Measurements from ENCODE around the gene PUM2. TPM values are rescaled to one million over a fixed set of nuclear protein-coding genes. Genes with fewer than 3 reads are reported as not detected.
"Not testable (repeated sequence)": the region's sequence is repeated elsewhere in the genome, so short reads cannot be mapped to it uniquely, and the experiment has no call there.

PUM2 gene
- total RNA-seq, 2 experiments from 2014 or later, result 123 to 131 TPM

- Mint-ChIP-seq H3K36me3 (ENCODE audit: low read depth) (no peaks in the 10 kb centered on the region), H3K4me3 (no peak overlapping the region), H3K27ac (no peak overlapping the region), H3K9me3 (no peaks in the 10 kb centered on the region), H3K27me3 (peaks cover 5% of the 10 kb centered on the region), H3K4me1 (peaks cover 10% of the 10 kb centered on the region)
- POLR2A ChIA-PET, result interaction anchor here (0.6 kb wide), 1 partner anchor 158 kb away, joined by 3 read pairs; no protein-coding TSS in a partner anchor
- CTCF ChIA-PET, result interaction anchor here (0.8 to 2.1 kb wide), 4 partner anchors 8 to 279 kb away, joined by 3 to 5 read pairs (median 4); no protein-coding TSS in a partner anchor
- no peak for DNase-seq
Observed at GRCh38 chr2:20381457-20381856, 30.8 kb upstream of the PUM2 start.

DNA sequence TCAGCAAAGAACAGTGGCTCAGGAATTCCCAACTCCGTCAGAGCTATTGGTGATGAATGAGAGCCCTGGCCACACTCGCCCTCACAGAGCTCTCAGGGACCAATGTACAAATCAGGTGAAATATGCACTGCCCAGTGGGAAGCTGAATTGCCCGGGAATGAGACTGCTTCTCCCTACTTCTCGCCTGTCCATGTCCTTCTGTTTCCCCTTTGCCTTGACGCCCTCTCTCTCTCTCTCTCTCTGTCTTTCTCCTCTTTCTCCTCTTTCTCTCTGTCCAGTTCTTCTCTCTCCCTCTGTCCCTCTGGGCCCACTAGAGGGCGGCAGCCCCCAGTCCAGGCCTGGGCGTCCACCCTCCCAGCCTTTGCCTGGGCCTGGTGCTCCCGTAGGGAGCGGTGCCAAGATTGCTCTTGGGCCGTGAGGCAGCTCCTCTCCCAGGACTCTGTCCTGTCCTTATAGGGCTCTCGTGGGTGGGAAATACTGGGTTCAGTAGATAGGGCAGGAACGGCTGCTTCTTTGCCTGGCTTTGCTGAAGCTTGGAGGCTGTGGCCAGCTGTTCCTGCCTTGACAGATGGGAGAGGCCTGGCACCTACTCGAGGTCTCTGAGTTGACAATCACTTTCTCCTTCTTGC, 28.4 kb upstream of the PUM2 start:
- peaks cover 7% of the 10 kb centered on the region for H3K4me1 Mint-ChIP-seq
- H3K27me3 Mint-ChIP-seq, result peaks cover 5% of the 10 kb centered on the region
- DNase-seq, result no peak
- no peaks in the 10 kb centered on the region for H3K36me3 Mint-ChIP-seq (ENCODE audit: low read depth)
- ChIA-PET POLR2A (no interaction called here), CTCF (interaction anchor here (1.0 to 1.9 kb wide), 7 partner anchors 8 to 53 kb away, joined by 3 to 8 read pairs (median 4); no protein-coding TSS in a partner anchor)
- H3K4me3 Mint-ChIP-seq, result no peak overlapping the region
- H3K27ac Mint-ChIP-seq, result no peak overlapping the region
- no peaks in the 10 kb centered on the region for H3K9me3 Mint-ChIP-seq

- H3K27ac Mint-ChIP-seq, result no peak overlapping the region
- H3K9me3 Mint-ChIP-seq, result no peaks in the 10 kb centered on the region
- DNase-seq, result no peak
- CTCF ChIA-PET, result interaction anchor here (1.0 to 1.9 kb wide), 4 partner anchors 9 to 20 kb away, joined by 4 to 8 read pairs (median 4); no protein-coding TSS in a partner anchor
- H3K36me3 Mint-ChIP-seq (ENCODE audit: low read depth), result no peaks in the 10 kb centered on the region
- H3K4me3 Mint-ChIP-seq, result no peak overlapping the region
- peaks cover 4% of the 10 kb centered on the region for H3K4me1 Mint-ChIP-seq
- H3K27me3 Mint-ChIP-seq, result peaks cover 5% of the 10 kb centered on the region
- POLR2A ChIA-PET, result no interaction called here
Observed at GRCh38 chr2:20378341-20378740, 27.7 kb upstream of the PUM2 start.

GRCh38 chr2:20377741-20378140, 27.1 kb upstream of the PUM2 start:
- ChIA-PET CTCF (interaction anchor here (1.0 to 1.8 kb wide), 2 partner anchors 10 to 11 kb away, joined by 4 to 5 read pairs; no protein-coding TSS in a partner anchor), POLR2A (no interaction called here)
- H3K4me3 Mint-ChIP-seq, result no peak overlapping the region

DNA sequence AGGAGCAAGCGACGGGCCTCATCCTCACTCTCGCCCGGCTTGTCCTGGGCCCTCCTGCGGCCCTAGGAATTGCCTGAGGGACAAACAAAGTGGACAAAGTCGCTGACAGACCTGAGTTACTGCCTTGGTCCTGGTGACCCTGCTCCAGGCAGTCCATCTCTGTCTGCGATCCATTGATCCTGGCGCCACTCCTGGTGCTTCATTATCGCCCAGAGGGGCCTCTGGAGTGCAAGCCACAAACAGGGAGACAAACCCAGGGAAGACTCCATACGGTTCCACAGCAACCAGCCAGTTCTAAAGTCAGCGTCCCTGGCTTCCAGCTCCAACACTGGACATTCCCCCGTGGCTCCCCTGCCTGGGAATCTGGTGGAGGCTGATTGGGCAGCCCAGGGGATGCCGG, 24.3 kb upstream of the PUM2 start:
- H3K4me1 Mint-ChIP-seq; H3K27ac Mint-ChIP-seq; H3K36me3 Mint-ChIP-seq (ENCODE audit: low read depth); H3K4me3 Mint-ChIP-seq; DNase-seq; POLR2A ChIA-PET: not testable (repeated sequence)
- CTCF ChIA-PET, result interaction anchor here (0.6 to 0.8 kb wide), 2 partner anchors 8 to 239 kb away, joined by 3 read pairs; no protein-coding TSS in a partner anchor
- peaks cover 11% of the 10 kb centered on the region for H3K27me3 Mint-ChIP-seq
- peaks cover 14% of the 10 kb centered on the region for H3K9me3 Mint-ChIP-seq

More at GRCh38 chr2:20377741-20378140, 27.1 kb upstream of the PUM2 start:
- Mint-ChIP-seq H3K4me1 (no peaks in the 10 kb centered on the region), H3K27me3 (peaks cover 5% of the 10 kb centered on the region), H3K9me3 (no peaks in the 10 kb centered on the region), H3K27ac (no peak overlapping the region), H3K36me3 (ENCODE audit: low read depth) (no peaks in the 10 kb centered on the region)
- DNase-seq, result no peak

DNA sequence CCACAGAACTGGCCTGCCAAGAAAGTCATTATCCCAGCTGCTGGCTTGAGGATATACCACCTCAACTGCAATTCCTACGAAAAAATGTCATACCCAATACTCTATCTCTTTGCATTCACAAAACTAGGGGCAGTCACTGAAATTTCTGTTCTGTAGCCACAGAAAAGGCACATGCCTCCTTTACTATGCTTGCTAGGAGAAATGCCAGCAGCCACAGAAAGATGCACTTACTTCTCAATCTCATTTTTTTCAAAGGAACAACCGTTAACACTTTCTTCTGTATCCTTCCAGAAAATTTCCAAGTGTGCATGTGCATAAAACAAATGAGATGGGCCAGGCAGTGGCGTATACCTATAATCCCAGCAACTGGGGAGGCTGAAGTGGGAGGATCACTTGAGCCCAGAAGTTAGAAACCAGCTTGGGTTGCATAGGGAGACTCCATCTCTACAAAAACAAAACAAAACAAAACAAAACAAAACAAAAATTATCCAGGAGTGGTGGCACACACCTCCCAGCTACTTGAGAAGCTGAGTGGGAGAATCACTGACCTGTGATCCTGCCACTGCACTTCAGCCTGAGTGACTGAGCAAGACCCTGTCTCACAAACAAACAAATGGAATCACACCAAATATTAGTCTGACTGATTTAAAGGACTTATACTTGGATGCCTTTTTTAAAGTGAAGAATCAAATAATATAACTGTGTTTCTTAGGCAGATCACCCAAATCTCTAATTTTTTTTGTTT, 22.4 kb upstream of the PUM2 start:
- H3K27ac Mint-ChIP-seq, result no peak overlapping the region
- no peak overlapping the region for H3K4me3 Mint-ChIP-seq
- peaks cover 12% of the 10 kb centered on the region for H3K27me3 Mint-ChIP-seq
- POLR2A ChIA-PET, result no interaction called here
- CTCF ChIA-PET, result interaction anchor here (1.4 kb wide), 1 partner anchor 9 kb away, joined by 5 read pairs; no protein-coding TSS in a partner anchor
- H3K9me3 Mint-ChIP-seq, result peaks cover 24% of the 10 kb centered on the region
- H3K4me1 Mint-ChIP-seq, result peaks cover 2% of the 10 kb centered on the region
- no peak for DNase-seq
- H3K36me3 Mint-ChIP-seq (ENCODE audit: low read depth), result peaks cover 8% of the 10 kb centered on the region

- Mint-ChIP-seq H3K9me3 (peaks cover 38% of the 10 kb centered on the region), H3K27ac (no peak overlapping the region), H3K4me1 (peaks cover 10% of the 10 kb centered on the region), H3K27me3 (peaks cover 12% of the 10 kb centered on the region), H3K36me3 (ENCODE audit: low read depth) (peaks cover 24% of the 10 kb centered on the region), H3K4me3 (no peak overlapping the region)
- no peak for DNase-seq
- ChIA-PET POLR2A (no interaction called here), CTCF (interaction anchor here (0.6 kb wide), 1 partner anchor 73 kb away, joined by 3 read pairs; no protein-coding TSS in a partner anchor)
Observed at GRCh38 chr2:20371323-20372025, 20.8 kb upstream of the PUM2 start.

- POLR2A ChIA-PET, result no interaction called here
- peaks cover 12% of the 10 kb centered on the region for H3K27me3 Mint-ChIP-seq
- peaks cover 21% of the 10 kb centered on the region for H3K4me1 Mint-ChIP-seq
- DNase-seq, result no peak
- CTCF ChIA-PET, result interaction anchor here (0.7 to 2.5 kb wide), 4 partner anchors 9 to 76 kb away, joined by 3 to 8 read pairs (median 3); no protein-coding TSS in a partner anchor
- no peak overlapping the region for H3K27ac Mint-ChIP-seq
- no peak overlapping the region for H3K4me3 Mint-ChIP-seq
- peaks cover 24% of the 10 kb centered on the region for H3K36me3 Mint-ChIP-seq (ENCODE audit: low read depth)
- H3K9me3 Mint-ChIP-seq, result peaks cover 38% of the 10 kb centered on the region
Observed at GRCh38 chr2:20370191-20370590, 19.5 kb upstream of the PUM2 start.

DNA sequence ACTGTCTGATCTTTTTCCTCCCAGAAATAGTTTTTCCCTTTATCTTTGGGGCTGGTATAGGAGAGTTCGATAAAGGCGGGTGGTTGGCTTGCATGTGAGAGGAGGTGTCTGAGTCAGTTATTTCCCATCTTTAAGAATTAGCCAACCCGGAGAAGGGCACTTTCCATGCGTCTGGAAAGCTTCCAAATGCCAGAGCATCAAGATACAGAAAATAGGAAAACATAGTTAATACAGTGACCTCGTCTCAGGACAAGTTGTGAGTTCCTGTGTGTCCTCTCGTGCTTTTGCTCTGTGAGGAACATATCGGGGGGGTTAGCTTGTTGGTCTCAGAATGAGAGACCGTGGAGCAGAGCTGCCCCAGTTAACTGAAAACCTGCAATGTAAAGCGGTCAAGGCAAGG, 18.7 kb upstream of the PUM2 start:
- no peak for DNase-seq
- peaks cover 24% of the 10 kb centered on the region for H3K36me3 Mint-ChIP-seq (ENCODE audit: low read depth)
- POLR2A ChIA-PET, result no interaction called here
- CTCF ChIA-PET, result interaction anchor here (1.5 to 2.5 kb wide), 2 partner anchors 10 to 43 kb away, joined by 3 to 8 read pairs; no protein-coding TSS in a partner anchor
- peaks cover 38% of the 10 kb centered on the region for H3K9me3 Mint-ChIP-seq
- H3K27me3 Mint-ChIP-seq, result peaks cover 12% of the 10 kb centered on the region
- no peak overlapping the region for H3K27ac Mint-ChIP-seq
- no peak overlapping the region for H3K4me3 Mint-ChIP-seq
- H3K4me1 Mint-ChIP-seq, result peaks cover 29% of the 10 kb centered on the region

GRCh38 chr2:20368706-20369105, 18.1 kb upstream of the PUM2 start:
- Mint-ChIP-seq H3K4me1 (peaks cover 32% of the 10 kb centered on the region), H3K4me3 (no peak overlapping the region), H3K9me3 (peaks cover 38% of the 10 kb centered on the region), H3K27ac (no peak overlapping the region), H3K27me3 (peaks cover 12% of the 10 kb centered on the region), H3K36me3 (ENCODE audit: low read depth) (peaks cover 24% of the 10 kb centered on the region)
- ChIA-PET CTCF (interaction anchor here (1.5 to 2.5 kb wide), 2 partner anchors 10 to 42 kb away, joined by 3 to 8 read pairs; no protein-coding TSS in a partner anchor), POLR2A (no interaction called here)
- DNase-seq, result no peak

GRCh38 chr2:20367929-20368328, 17.3 kb upstream of the PUM2 start:
- CTCF ChIA-PET, result interaction anchor here (1.1 to 2.5 kb wide), 4 partner anchors 11 to 36 kb away, joined by 3 to 8 read pairs (median 4); no protein-coding TSS in a partner anchor
- DNase-seq, H3K4me3 Mint-ChIP-seq, H3K27ac Mint-ChIP-seq, POLR2A ChIA-PET: not testable (repeated sequence)
- Mint-ChIP-seq H3K36me3 (ENCODE audit: low read depth) (peaks cover 24% of the 10 kb centered on the region), H3K9me3 (peaks cover 38% of the 10 kb centered on the region), H3K4me1 (peaks cover 32% of the 10 kb centered on the region), H3K27me3 (peaks cover 12% of the 10 kb centered on the region)

GRCh38 chr2:20366672-20367116, 16.1 kb upstream of the PUM2 start:
- ChIA-PET POLR2A (no interaction called here), CTCF (interaction anchor here (0.7 to 1.4 kb wide), 9 partner anchors 8 to 1807 kb away, joined by 3 to 5 read pairs (median 3); no protein-coding TSS in a partner anchor)
- H3K9me3 Mint-ChIP-seq, result peaks cover 34% of the 10 kb centered on the region
- H3K4me1 Mint-ChIP-seq, result peaks cover 34% of the 10 kb centered on the region
- peaks cover 8% of the 10 kb centered on the region for H3K27me3 Mint-ChIP-seq
- H3K36me3 Mint-ChIP-seq (ENCODE audit: low read depth), result peaks cover 26% of the 10 kb centered on the region
- H3K4me3 Mint-ChIP-seq, result no peak overlapping the region
- H3K27ac Mint-ChIP-seq, result peak overlapping the region; percentile 46
- no peak for DNase-seq
